Loucy (cell line): ENCODE results near the gene CALHM6.

Source experiments
- EZH2phosphoT487 ChIP-seq: fragments of 200-600 bp; IDR thresholded peaks from 2 replicates; pipeline ENCODE4 v1.6.1; 2018; ENCODE audit warnings: antibody characterized with exemption, mild to moderate bottlenecking, moderate library complexity, borderline replicate concordance
- TF ChIP-seq, protein P1 (sequence below): fragments of 200-600 bp; sonication (generic); conservative IDR thresholded peaks from 2 replicates; pipeline ENCODE4 v1.5.1; 2014; ENCODE audit warnings: mild to moderate bottlenecking, antibody characterized with exemption, low read length

DNA sequence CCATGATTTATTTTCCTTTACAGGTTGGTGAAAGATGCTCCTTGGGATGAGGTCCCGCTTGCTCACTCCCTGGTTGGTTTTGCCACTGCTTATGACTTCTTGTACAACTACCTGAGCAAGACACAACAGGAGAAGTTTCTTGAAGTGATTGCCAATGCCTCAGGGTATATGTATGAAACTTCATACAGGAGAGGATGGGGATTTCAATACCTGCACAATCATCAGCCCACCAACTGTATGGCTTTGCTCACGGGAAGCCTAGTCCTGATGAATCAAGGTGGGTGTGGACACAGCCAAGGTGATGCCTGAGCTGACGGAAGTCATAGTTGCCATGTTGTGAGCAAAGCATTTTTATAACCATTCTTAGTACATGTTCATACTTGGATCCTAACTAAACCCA is 34.6 kb upstream of the CALHM6 start:
- TF ChIP-seq, protein P1, sequence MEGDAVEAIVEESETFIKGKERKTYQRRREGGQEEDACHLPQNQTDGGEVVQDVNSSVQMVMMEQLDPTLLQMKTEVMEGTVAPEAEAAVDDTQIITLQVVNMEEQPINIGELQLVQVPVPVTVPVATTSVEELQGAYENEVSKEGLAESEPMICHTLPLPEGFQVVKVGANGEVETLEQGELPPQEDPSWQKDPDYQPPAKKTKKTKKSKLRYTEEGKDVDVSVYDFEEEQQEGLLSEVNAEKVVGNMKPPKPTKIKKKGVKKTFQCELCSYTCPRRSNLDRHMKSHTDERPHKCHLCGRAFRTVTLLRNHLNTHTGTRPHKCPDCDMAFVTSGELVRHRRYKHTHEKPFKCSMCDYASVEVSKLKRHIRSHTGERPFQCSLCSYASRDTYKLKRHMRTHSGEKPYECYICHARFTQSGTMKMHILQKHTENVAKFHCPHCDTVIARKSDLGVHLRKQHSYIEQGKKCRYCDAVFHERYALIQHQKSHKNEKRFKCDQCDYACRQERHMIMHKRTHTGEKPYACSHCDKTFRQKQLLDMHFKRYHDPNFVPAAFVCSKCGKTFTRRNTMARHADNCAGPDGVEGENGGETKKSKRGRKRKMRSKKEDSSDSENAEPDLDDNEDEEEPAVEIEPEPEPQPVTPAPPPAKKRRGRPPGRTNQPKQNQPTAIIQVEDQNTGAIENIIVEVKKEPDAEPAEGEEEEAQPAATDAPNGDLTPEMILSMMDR = no peak
- no peak for TF ChIP-seq EZH2phosphoT487
